HG03571 (cell line): Measurements from ENCODE around the gene PDE2A.

ENCODE experiments used
- ATAC-seq: cut with Tn5 transposase; IDR thresholded peaks from one replicate; pipeline ENCODE4 v1.9.1; 2021; ENCODE audit not compliant: unreplicated experiment

PDE2A gene

DNA sequence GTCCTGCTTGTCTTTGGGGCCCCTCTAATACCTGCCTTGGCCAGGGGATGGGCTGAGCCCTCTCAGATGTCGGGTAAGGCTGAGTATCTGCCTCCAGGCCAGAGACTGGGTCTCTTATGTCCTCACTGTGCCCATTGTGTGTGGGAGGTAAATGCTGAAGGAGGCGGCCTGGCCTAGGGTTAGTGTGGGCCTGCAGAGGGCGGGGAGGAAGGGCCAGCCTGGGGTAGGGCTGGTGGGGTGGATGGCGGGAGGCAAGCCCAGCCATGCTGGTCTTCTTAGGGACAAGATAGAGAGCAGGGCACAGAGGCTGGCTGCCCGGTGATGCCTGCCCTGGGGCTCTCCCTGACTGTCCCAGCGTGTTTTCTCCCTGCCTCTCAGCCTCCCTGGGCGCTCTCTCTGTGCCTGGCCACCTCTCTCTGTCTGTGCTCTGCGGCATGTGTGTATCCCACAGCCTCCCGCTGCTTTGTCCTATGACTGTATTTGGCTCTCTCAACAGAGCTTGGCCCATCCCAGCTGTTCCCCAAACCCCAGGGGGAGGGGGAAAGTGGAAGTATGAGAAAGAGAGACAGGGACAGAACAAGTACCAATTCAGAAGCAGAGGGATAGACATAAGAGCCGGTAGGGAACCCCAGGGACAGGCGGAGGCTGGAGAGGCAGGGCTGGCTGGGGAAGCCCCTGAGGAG, 57.0 kb downstream of the PDE2A start:
- ATAC-seq = no peak

DNA sequence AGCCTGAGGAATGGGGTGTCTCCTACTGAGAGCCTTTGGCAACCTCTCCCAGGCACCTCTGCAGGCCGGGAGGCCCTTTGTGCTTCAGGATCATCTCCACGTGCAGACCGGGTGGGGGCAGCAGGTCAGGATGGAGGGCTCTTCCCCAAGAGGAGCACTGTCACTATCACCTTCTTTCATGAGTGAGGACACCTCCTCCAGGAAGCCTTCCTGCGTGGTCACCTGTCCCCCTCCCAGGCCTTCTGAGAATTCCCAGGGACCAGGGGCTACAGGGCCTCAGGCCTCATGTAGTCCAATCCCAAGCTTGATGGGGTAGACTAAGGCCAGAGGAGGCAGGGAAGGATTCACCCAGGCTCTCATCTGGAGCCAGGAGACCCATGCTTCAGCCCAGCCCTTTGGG, 57.6 kb downstream of the PDE2A start:
- no peak for ATAC-seq

DNA sequence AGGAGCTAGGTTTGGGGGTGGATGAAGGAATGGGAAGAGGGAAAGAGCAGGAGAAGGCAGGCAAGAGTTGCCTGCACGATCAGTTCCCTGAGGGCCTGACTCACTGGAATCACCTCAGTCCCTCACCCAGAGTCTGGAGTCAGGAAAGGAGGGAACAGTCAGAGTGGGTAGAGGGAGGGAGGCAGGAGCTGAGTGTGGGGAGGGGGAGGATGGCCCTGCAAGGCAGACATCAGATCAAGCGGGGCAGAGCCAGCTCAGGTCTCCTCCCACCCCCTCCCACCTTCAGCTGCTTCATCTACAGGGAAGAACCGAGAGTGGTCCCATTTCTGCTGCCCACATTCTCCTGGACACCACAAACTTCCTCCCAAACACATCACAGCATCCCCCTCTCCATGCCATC, 58.9 kb downstream of the PDE2A start:
- ATAC-seq = no peak

DNA sequence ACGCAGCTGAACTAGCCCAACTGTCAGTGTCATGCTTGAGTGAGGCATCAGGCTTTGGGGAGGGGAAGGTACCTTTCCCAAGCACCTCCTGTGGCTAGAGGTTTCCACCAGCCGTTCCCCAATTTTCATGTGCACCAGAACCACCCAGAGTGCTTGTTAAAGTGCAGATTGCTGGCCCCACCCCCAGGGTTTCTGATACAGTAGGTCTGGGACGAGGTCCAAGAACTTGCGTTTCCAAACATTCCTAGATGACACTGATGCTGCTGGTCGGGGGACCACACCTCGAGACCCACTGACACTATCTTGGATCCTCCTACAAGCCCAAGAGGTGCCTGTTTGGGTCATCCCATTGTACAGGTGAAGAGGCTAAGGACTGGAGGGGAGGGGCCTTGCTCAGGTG, 59.8 kb downstream of the PDE2A start:
- ATAC-seq = no peak

DNA sequence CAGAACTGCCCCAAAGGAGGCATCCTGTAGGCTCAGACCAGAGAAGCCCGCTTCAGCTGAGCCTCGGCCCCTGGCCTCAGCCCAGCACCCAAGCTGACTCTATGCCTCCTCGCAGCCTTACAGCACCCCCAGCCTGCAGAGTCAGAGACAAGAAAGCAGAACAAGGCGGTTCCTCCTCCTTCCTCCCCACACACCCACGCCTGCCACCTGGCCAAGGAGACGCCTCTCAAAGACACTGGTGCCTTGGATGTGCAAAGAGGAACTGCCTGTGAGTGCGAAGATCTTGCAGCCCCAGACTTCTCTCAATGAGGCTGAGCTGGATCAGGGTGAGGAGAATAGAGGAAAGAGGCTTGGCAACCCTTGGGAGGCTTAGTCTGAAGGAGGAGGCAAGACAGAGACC, 60.2 kb downstream of the PDE2A start:
- ATAC-seq = no peak

DNA sequence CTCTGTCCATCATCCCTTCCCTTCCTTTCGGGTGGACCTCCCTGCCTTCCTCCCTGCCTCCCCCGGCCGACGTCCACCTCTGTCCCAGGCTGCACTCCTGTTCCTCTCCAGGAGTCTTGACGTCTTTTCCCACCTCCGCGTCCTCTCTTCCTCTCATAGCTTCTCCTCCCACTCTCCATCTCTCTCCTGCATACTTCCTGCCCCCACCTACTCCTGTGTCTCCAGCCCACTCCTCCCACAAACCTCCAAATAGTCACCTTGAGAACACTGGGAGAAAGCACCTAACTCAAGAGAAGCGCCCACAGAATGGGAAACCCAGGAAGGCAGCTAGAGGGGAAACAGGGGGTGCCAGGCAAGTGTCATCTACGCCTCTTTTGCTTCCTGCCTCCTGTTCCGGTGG, 60.8 kb downstream of the PDE2A start:
- no peak for ATAC-seq

DNA sequence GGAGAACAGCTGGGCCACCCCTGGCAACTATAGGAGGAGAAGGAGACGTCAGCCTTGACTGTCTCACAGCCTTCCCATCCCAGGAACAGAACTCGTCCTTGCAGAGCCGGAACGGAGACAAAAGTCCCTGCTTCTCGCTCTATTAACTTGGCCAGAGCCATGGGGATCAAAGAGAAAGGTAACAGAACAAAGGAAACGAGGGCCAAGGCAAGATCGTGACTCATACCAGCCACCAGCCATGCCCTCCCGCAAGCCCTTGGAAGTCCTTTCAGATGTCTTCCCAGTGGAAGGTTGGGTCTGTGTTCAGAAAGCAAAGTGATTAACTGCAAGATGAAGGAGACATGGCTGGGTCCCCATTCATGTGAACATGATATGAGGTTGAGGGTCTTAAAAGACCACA, 64.7 kb downstream of the PDE2A start:
- no peak for ATAC-seq

DNA sequence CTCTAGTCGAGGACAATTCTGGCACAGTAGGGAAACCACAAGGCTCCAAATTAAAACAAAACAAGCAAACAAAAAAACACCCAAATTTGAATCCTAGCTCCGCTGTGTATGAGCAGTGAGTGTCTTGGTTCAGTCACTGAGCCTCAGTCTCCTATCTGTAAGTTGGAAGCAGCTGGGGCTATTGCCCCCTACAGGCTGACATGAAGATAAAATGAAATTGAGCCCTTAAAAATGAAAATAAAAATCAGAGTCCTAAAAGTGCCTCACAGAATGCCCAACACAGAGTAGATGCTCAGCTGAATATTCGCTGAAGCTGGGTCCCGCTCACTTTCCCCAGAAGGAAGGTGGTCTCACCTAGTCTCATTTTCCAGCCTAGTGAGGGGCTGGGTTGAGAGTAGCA, 65.2 kb downstream of the PDE2A start:
- no peak for ATAC-seq

DNA sequence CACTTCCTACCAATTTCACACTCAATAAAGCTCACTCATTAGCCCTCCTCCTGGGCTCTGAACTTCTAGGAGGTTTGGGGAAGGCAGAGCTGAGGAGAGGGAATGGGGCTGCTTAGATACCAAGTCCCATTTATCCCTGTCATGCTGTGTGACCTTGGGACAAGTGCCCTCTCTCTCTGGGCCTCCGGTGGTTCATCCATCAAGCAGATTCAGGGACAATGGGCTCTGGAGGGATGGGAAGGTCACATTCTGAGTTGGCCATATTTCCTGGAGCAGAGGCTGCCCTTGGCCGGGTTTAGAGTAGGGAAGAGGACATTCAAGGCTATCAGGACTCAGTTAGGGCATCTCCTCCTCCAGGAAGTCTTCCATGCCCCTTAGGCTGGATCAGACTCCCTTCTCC, 66.7 kb downstream of the PDE2A start:
- ATAC-seq = no peak

DNA sequence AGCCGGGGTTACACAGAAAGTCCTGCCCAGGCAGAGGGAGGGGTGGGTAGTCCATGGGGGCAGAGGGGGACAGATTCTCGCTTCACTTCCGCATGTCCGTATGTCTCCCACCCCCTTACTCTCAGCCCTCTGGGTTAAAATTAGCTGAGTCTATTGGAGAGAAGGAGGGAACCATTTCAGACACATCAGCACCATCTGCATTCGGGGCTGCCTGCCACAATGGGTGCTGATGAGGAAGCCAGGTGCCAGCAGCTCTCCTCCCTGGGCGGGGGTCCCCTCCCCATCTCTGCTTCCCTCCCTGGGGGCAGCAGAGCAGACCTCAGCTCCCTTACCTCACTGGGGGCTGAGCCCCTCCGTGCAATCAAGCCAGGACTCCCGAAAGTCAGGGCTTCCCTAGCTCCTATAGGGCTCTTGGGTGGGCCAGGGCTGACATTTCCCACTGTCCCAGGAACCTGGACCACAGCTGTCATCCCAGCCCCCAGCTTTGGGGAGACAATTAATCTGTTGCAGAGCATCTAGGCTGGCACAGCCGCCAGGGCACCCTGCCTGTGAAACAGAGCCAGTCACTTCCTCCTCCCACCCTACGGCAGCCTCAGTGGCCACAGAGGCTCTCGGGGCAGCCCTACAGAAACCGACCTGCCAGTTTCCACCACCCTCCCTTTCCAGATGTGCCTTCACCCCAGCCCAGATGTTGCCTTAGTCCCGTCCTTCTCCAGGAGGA, 67.3 kb downstream of the PDE2A start:
- ATAC-seq = no peak

DNA sequence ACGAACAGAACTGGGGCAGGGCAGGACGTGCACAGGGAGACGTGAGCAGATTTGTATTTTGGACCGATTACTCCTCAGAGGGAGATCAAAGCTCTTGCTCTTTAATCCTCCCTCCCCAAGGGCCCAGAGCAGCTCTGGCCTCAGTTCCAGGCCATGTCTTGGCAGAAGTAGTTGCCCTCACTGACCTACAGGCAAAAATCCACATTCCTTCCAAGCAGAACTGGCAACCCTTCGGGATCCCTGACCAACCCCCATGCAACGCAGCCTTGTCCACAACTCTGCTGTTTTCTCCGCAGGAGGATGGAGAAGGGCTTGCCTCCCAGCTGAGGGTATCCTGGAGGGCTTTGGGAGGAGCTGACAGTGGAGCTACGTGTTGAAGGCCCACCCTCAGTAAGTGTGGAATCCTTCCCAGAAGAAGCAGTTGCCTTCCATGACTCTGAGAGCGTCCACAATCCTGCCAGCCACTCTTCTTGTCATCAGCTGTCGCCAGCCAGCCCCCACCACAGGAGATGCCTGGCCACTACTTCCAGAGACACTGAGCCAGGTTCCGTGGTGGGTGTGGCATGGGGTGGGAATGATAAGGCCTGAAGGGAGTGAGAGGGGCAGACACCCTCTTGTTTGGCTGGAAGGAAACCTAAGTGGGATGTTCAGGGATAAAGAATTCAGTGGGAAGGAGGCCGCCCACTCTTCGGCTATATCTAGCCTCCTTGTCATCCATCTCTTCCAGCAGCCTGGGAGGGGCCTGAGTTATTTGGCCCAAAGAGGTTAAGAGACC, 68.1 kb downstream of the PDE2A start:
- no peak for ATAC-seq

DNA sequence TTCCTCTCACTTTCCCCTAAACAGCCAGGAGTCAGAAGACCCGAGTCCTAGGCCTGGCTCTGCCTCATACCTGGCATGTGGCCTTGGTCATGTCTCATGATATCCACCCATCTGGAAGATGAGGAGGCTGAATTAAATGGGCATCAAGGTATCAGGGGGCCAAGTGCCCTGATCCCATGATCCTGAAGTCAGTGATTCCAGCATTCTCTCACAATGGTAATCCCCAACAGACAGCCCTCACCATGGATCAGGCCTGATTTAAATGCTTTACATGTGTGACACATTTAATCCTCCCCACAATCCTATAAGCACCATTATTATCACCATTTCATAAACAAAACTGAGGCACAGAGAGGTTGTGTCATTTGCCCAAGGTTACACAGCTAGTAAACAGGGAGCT, 70.0 kb downstream of the PDE2A start:
- ATAC-seq = no peak

DNA sequence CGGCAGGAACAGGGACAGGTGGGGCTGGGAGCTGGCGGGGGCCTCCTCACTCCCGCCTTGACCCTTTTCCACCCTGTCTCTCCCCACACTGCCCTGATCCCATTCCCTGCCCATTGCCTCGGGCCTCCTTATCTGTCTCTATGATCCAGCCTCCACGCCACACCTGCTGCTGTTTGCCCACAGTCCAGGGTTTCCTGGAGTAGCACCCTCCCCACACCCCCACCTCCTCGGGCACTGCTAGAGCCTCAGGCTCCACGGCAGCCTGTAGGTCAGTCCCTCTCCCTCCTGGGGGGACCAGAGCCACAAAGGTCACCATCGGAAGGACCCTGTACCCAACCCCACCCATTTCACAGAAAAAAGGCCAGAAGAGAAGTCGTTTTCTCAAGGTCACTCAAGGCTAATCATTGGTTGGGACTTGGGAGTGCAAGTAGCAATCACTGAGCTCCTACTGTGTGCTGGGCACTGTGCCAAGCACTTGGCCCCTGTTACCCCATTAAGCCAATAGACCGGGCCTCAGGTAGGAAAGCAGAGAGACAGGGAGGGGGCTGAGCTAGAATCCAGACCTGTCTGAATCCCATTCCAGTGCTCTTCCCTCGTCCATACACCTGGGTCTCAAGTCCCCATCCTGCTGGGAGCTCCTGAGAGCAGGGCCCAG, 71.8 kb downstream of the PDE2A start:
- no peak for ATAC-seq

DNA sequence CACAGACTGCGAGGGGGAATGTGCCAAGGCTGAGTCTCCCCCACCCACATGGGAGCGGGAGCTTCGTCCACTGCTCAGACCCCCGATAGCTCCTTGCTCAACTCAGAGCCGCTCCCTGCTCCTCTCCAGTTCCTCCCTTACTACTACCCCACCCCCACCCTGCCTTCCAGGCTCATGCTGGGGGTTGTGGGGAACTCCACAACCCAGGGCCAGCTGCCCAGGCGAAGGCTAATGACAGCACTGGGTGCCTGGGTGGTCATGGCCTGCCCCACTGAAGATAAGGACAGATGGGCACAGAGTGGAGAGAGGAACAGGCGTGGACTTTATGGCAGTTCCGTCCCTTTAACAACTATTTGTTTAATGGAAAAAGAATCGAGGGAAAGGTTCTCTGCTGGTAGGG, 73.7 kb downstream of the PDE2A start:
- ATAC-seq = no peak

DNA sequence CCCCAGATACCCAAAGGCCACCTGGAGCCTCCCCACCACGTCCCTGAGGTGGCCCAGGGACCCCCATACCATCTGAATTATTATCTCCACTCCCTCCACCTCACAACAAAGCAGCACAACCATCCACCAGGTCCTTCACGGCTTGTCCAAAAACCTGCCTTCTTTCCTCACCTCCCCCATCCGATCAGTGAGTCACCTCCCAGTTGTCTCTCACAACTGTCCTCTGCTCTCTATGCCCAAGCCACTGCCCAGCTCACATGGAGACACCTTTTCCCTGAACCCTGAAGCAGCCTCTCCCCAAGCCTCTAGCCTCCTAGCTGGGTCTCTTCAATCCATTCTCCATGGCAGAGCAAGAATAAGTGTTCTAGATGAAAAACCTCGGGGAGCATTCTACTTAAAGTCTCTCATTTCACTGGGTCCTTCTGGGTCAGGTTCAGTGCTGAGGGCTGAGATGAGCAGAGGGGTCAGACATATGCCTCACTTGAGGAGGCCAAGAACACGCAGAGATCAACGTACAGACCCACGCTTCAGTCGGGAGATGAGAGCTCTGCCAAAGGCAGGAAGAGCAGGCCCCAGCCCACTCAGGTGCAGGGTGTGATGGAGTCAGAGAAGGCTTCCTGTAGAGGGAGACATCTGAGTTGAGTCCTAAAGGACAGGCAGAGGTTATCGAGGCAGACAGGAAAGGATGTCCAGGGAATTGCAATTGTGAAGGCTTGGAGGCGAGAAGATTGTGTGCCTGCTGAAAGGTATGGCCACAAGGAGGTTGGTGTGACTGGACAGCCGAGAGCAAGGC, 74.7 kb downstream of the PDE2A start:
- ATAC-seq = no peak

DNA sequence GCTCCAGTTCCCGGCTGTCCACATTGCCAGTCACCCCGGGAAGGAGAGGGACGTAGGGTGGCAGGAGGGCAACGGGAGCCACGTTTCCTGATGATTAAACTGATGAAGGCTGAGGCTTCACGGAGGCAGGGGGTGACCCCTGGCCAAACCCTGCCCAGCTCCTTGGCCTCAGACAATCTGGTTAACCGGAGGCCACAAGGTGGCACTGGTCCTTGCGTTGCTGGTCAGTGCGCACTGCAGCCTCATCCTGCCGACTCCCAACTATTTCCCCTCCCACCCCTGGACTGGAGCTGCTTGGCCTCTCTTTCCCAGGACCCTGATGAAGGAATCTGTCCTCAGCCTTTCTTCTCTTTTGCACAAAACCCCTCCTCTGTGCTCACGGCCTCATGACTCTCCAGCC, 75.3 kb downstream of the PDE2A start:
- no peak for ATAC-seq

DNA sequence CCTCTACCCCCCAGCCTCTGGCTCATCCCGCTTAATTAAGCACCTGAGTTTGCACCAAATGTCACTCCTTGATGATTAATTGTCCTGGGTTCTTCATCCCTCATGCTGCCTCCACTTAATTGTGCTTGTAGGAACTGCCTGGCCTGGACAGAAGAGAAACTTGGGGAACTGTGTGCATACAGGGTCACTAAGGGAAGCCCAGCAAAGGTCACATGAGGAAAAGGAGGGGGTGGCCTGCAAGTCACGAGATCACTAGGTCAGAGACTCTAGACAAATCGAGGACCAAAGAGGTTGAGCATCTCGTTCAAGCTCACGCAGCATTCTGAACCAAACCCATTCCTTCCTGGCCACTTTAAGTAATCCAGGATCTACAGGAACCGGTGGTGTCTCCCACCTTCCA, 75.8 kb downstream of the PDE2A start:
- no peak for ATAC-seq

DNA sequence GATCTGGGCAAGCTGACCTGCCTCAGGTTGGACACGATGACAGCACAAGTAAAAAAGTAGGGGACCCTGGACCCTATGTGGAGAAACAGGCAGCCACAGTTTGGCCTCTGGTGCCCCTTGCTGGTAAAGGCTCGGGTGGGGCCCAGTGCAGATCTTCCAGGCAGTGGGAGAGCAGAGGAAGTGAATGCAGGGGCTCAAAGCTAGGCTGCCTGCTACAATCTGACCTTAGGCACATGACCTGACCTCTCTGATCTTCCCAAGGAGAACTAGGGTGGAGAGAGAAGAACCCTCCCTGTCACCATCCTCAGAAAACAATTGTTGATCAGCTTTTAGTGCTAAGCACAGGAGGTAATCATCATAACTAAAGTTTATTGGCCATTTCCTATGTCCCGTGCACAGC, 76.5 kb downstream of the PDE2A start:
- no peak for ATAC-seq

DNA sequence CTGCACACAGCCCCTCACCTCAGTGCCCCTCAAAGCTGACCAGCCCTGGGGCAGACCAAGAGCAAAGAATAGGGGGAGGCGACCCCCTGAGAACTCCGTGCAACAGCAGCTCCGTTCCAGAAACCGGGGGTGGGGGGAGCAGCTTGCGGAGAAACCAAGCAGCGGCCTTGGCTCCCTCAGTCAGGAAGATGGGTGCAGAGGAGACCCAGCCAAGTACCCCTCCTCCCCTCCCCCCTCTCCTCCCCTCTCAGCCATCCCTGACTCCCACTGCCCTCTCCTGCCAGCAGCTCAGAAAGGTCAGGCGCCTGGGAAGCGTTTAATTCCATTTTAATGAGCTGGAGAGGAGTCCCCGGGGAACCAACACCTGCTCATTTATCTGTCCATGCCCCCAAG, 78.9 kb downstream of the PDE2A start:
- no peak for ATAC-seq

DNA sequence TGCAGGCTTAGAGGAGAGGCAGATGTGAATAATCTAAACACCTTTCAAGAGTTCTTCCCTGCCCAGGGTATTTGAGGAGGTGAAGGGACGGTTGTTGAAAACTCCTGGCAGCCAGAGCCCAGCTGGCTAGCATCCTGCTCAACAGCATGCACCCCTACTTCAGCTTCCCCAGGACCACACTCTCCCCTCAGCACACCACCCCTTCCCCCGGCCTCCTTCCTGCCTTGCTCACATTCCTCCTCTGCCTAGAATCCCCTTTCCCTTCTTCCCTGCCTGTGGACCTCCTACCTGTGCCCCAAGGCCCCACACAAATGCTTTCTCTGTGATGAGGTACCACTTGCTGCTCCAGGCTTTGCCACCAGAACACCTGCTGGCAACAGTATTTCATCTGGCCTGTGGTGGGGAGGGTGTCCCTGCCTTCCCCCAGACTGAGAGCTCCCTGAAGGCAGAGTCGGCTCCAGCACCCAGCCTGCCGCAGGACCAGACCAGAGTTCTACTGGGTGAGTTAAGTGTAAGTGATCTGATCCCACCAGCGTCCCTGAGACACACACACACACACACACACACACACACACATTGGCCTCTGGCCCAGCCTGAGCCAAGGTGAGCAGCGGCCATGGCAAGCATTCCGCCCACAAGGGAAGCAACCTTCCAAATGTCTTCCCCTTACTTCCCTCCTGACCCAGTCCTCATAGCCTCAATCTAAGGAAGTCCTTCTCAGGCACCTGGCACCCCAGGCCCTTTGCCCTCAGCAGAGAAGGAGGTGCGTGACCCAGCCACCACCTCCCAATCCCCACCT, 79.5 kb downstream of the PDE2A start:
- no peak for ATAC-seq
